GM19324 (cell line): ENCODE results near the gene MSLN.
A peak's percentile ranks its signal among the peaks of the same experiment; 100 is the strongest.
"Not testable (repeated sequence)": the region's sequence is repeated elsewhere in the genome, so short reads cannot be mapped to it uniquely, and the experiment has no call there.

ENCODE experiments used
- ATAC-seq: cut with Tn5 transposase; IDR thresholded peaks from one replicate; pipeline ENCODE4 v1.9.1; 2021; ENCODE audit warnings: mild to moderate bottlenecking, moderate library complexity; ENCODE audit not compliant: unreplicated experiment, low FRiP score

The MSLN gene

DNA sequence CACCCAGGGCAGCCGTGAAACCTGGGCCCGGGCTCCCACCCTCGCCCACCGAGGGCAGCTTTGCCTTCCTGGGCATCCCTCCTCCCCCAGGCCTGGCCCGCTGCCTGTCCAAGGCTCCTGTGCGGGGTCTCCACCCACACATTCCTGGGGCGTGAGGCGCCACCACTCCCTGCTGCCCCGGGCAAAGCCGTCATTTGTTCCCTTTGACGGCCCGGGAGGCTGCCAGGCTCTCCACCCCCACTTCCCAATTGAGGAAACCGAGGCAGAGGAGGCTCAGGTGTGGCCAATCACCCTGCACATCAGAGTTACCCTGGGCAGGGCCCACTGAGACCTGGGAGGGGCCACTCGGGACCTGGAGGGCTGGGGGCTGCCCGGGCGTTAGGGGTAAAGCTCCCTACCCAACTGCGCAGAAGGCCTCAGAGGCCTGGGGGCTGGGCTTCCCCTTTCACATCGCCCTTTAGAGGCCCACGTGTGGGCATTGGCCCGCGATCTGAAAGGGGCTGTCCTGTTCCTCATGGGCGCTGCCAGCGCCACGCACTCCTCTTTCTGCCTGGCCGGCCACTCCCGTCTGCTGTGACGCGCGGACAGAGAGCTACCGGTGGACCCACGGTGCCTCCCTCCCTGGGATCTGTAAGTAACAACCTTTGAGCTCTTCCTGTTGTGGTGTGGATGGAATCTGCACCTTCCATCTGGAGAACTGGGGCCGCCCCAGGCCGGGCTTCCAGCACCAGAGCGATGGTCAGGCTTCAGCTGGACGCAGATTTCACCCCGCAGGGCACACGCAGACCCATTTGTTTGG lies at the start of gene MSLN:
MSLN (plus strand) TSS at position 190 of the 799 bp plus-strand sequence. CDS start 1,947 bp downstream, outside the sequence.
- ATAC-seq, result no peak

DNA sequence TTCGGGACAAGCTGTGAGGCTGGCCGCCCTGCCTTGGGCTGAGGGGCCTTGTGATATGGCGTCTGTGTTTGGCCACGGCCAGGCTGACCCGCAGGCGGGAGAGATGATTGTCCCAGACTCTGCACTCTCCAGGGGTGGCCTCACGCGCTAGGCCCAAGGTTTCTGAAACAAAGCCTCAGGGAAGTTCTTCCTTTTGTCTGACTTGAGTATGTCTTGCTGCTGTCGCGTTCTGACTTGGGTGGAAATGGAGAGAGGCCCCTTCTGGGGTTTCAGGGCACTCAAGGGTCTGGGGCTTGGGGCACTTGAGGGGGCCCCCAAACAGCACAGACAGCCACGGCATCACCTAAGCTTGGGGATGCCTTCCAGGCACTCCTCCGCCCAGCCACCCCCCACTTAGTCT lies 49.5 kb upstream of the MSLN start:
- ATAC-seq, result no peak

DNA sequence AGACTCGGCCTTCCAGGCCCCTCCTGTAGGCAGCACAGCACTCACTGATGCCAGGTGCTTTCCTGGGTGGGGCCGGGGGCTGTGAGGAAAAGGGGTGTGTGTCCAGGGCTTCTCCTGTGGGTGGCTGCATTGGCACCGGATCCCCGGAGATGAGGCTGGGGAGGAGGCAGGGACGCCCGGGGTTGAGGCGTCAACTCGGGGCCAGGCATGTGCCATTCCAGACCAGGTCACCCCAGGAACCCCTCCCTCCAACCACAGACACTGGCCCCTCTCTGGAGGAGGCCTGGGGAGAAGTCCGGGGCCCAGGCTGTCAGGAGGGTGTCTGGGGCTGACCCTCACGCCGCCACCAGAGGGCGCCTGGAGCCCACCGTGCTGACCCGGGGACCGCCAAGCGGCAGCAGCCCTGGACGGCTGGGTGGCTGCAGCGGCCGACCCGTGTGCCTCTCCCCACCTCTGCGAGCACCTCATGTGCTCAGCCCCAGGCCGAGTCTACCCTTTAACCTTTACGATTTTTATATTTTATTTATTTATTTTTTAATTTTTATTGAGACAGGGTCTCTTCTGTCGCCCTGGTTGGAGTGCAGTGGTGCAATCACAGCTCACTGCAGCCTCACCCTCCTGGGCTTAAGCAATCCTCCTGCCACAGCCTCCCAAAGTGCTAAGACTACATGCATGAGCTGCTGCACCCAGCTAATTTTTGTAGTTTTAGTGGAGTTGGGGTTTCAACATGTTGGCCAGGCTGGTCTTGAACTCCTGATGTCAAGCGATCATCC lies 48.8 kb upstream of the MSLN start:
- no peak for ATAC-seq

DNA sequence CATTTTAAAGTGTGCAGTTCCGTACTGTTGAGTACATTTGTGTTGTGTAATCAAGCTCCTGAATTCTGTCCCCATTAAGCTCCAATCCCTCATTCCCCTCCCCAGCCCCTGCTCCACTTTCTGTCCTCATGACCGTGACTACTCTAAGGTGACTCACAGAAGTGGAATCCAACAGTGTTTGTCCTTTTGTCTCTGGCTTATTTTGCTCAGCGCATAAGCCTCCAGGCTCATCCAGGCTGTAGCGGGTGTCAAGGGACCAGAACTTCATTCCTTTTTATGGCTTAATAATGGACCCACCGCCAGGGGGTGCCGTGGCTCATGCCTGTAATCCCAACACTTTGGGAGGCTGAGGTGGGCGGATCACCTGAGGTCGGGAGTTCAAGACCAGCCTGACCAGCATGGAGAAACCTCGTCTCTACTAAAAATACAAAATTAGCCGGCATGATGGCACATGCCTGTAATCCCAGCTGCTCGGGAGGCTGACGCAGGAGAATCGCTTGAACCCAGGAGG lies 47.7 kb upstream of the MSLN start:
- not testable (repeated sequence) for ATAC-seq

DNA sequence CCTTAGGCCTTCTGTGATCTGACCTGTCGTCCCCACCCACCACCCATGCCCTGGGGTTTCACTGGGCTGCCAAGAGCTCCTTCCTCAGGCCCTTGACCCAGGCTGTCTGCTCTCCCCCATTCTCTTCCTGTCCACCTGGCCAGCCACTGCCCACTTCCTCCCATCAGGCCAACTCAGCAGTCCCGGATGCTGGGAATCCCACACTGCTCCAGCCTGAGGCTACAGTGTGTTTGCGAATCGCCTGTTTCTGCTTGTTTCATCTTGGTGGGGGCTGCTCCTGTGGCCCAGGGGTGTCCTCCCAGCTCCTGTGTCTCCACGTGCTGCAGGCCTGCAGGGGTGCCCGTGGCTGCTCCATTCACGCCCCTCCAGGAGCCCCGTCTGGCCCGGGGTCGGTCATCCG lies 46.5 kb upstream of the MSLN start:
- no peak for ATAC-seq

DNA sequence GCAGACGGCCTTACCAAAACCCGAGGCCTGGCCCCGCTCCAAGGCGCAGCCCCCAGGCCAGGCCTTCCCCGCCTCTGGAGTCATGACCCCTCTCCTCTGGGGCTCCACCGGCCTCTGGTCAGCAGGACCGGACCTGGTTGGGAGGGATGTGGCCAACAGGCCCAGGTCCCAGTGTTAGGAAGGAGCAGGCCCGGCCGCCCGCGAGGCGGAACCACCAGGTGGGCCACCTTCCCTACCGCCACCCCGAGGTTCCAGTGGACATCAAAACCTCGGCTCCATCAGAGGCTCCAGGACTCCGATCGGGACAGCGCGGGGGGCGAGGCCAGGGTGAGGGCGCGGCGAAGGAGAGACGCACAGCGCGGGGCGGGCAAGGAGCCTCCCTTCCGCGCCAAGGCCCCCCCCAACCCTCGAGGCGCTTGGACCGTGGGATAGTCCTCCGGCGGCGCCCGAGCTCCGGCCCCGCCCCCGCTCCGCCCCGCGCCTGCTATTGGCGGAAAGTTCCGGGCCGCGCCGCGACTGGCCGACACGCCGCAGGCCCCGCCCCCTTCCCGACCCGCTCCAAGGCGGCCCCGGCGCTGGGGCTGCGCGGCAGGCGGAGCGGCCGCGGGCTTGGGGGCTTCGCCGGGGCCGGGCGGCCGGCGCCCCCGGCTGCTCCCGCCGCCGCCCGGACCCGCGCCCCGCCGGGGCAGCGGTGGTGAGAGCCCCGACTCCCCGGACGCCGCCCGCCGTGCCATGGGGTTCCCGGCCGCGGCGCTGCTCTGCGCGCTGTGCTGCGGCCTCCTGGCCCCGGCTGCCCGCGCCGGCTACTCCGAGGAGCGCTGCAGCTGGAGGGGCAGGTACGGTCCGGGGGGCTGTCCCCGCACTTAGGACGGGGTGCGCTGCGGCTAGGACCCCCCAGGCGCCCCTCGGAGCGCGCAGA lies 45.7 kb upstream of the MSLN start, which contains the start of gene METRN:
METRN (plus strand) TSS at position 561 of the 919 bp plus-strand sequence; CDS start at position 733, 172 bp downstream.
- ATAC-seq, result peak; percentile 76

DNA sequence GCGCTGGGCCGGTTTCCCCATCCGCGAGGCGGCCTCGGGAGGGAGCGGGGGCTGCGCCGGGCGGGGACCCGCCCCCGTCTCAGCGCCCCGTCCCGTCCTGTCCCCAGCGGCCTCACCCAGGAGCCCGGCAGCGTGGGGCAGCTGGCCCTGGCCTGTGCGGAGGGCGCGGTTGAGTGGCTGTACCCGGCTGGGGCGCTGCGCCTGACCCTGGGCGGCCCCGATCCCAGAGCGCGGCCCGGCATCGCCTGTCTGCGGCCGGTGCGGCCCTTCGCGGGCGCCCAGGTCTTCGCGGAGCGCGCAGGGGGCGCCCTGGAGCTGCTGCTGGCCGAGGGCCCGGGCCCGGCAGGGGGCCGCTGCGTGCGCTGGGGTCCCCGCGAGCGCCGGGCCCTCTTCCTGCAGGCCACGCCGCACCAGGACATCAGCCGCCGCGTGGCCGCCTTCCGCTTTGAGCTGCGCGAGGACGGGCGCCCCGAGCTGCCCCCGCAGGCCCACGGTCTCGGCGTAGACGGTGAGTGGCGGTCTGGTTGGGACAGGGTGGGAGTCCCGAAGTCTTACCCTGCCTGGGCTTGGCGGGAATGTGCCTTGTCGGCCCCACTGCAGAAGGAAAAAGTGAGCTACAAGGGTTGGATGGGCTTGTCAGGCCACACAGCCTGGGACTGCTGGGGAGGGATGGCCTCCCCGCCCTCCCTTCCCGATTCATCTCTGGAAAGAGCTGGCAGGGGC lies 44.9 kb upstream of the MSLN start:
- ATAC-seq, result peak; percentile 24

DNA sequence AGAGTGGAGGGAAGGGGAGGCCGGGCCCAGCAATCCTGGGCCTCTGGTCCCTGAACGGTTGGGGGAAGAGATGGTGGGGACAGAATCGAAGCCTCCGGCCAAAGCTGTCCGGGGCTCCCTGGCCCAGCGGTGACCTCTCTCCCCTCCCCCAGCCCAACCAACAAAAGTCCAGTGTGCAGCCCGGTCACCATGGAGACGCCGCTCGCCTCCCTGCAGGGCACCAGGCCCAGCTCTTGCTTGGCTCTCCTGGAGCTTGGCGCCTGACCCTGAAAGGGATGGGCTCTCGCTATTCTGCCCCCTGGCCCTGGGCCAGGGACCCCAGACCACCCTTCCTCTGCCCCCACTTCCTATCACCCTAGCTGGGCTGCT lies 44.4 kb upstream of the MSLN start:
- no peak for ATAC-seq

DNA sequence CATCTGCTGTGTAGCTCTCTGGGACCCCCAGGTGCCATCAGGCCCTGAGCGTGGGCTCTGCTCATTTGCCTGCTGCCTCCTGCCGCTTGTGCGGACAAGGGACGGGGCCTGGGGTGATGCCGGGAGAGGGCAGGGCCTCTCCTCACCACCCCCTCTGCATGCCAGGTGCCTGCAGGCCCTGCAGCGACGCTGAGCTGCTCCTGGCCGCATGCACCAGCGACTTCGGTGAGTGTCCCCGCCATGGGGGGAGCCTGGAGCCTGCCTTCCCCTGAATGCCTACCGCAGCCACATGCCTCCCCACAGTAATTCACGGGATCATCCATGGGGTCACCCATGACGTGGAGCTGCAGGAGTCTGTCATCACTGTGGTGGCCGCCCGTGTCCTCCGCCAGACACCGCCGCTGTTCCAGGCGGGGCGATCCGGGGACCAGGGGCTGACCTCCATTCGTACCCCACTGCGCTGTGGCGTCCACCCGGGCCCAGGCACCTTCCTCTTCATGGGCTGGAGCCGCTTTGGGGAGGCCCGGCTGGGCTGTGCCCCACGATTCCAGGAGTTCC lies 43.7 kb upstream of the MSLN start:
- no peak for ATAC-seq

DNA sequence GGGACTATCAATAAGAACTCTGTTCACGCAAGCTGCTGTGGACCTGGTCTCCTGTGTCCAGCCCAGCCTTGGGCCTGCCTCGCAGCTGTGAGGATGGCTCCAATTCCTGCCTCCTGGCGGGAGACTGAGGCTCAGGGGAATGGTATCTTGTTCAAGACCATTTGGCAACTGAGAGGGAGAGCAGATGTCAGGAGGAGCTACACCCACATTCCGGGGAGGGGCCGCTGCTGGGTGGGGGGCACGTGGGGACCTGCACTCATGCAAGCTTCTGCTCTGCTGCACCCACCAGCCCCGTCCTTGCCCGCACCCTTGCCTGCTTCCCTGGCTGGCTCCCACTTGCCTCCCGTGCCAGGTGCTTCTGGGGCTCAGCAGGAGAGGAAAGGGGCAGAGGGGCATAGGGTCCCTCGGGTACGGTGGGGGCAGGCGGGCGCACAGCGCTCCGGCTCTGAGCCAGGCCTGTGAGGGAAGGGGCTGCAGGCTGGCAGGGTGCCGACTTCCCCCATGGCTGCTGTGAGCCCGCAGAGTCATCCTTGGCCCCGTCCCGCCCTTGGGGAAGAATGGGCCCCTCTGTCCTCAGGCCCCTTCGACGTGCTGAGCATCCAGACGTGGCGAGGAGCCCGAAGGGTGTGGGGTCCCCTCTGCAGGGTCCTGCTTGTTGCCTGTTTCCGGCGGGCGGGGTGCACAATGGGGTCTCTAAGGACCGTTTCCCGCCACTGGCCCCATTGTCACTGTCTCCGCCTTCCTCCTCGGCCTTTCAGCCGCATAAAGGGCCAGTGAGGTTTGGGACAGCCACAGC lies 42.9 kb upstream of the MSLN start:
- ATAC-seq, result no peak

DNA sequence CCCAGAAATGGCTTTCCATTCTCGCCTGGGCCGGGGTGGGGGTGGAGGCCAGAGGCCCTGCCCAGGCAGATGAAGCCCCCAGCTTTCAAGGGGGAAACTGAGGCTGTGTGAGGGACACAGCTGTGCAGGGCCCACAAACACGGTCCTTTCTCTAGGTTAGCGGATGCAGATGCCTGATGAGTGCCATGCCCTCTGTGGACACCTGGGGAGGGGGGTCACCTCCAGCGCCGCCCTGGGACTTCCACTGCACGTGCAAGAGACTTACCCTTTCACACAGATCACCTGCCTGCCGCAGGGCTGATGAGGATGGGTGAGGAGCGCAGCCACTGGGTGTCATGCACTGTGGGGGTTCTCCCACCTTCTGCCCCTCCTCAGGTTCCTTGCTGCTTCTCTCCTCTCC lies 42.1 kb upstream of the MSLN start:
- ATAC-seq, result no peak

DNA sequence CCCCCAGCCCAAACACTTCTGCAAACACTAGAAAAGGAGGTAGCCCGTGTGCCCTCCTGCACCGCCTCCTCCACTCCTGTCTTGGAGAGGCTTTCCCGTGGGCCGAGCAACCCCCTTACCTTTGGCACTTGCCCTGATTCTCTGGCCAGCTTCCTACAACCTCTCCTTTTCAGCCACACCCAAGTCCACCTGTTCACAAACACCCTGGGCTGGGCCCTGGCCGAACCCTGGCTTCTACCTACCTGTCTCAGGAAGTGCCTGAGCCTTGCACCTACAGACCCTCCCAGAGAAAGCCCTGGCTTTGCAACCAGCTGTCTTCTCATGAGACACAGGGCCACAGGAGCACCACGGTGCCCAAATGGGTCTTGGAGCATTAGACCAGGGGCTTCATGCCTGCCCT lies 41.6 kb upstream of the MSLN start:
- no peak for ATAC-seq

DNA sequence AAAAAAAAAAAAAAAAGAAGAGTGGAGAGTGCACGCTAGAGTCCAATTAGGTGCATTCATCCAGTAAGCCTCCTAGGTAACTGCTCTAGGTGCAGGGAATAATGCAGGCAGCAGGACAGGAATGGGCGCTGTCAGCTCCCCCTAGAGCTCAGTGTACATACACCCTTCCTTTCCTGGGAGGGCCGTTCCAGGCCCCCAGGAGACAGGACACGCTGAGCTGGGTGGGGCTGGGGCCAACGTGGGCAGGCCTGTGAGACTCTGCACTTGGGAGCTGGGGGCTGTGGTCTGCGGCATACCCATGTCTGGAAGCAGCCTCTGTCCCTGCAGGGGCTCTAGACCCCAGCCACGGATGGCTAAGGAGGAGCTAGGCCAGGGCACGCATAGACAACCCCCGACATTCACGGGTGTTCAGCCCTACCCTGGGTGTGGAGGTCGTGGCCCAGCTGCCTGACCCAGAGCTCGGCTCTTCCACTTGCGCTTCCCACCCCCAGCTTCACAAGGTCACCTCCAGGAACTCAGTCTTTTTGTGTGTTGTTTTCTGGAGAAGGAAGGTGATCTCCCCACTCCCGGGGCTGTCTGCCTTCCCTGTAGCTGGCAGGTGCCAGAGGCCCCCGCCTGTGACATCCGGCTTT lies 40.6 kb upstream of the MSLN start:
- no peak for ATAC-seq

DNA sequence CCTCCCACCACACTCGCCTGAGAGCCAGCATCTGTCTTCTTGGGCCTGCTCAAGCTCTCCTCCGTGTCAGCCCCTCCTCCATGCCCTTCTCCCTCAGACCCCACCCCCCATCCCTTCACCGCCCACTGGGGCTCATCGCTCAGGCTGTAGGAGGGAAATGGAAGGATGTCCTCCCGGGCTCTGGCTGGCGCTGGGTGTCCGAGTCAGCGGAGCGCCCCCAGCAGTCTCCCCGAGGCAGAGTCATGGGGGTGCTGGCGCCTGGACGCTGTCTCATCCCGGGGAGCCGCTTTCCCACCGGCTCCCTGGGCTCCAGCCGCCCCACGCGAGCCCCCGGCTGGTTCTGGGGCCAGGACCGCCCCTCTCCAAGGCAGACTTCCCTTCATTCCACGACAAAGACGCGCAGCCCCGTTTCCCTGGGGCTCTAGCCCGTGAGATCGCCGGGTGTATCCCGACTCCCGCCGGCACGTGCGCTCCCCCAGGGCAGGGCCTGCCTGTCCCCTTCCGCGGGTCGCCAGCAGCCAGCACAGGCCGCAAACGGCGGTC lies 40.0 kb upstream of the MSLN start:
- ATAC-seq, result peak; percentile 18

DNA sequence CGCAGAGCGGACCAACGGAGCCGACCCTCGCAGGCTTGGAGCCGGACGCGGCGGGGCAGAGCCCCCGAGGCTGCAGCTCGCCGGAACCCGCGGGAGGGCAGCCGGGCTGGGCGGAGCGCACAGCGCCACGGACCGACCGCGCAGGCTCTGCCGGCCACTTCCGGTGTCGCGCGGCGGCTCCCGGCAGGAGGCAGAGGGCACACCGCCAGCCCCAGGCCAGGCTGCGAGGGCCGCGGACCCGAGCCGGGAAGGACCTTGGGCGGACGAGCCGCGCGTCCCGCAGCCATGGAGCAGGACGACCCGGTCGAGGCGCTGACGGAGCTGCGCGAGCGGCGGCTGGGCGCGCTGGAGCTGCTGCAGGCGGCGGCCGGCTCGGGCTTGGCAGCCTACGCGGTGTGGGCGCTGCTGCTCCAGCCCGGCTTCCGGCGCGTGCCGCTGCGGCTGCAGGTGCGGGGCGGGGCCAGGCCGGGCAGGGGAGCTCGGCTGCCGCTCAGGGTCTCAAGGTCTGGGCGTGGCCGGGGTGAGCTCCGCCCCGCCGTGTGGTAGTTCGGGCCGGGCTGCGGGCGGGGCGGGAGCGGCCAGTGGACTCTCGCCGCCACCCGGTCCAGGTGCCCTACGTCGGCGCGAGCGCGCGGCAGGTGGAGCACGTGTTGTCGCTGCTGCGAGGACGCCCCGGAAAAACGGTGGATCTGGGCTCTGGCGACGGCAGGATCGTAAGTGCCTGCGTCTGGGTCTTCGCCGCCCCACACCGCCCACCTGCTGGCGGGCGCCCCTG lies 39.4 kb upstream of the MSLN start, which contains the start of gene ANTKMT:
ANTKMT (plus strand) TSS at position 157 of the 775 bp plus-strand sequence; CDS start at position 286, 129 bp downstream.
- peak; percentile 74 for ATAC-seq

DNA sequence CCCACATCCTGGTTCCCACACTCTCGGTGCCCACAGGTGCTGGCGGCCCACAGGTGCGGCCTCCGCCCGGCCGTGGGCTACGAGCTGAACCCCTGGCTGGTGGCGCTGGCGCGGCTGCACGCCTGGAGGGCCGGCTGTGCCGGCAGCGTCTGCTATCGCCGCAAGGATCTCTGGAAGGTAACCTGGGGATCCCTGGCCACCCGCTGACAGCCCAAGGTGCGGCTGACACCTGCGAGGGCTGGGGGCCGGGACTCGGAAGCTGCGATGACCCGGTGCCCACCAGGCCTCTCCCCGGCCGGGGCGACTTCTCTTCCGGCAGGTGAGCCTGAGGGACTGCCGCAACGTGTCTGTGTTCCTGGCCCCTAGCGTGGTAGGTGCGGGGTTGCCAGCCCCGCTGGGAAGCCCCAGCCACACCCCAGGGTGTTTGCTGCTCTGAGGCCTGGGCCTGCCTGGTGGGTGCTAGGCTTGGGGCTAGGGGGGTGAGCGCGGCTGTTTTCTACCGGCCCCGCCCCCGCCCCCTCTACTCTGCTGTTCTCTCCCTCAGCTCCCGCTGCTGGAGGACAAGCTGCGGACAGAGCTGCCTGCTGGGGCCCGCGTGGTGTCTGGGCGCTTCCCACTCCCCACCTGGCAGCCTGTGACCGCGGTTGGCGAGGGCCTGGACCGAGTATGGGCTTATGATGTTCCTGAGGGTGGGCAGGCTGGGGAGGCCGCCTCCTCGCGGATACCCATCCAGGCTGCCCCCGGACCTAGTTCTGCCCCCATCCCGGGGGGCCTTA lies 38.6 kb upstream of the MSLN start:
- ATAC-seq, result no peak
